ENCODE results near the gene SLC35A2.

SLC35A2 gene

GRCh38 chrX:48927123-48927522 is 15.7 kb upstream of the SLC35A2 start:
- DNase-seq = no peak

DNA sequence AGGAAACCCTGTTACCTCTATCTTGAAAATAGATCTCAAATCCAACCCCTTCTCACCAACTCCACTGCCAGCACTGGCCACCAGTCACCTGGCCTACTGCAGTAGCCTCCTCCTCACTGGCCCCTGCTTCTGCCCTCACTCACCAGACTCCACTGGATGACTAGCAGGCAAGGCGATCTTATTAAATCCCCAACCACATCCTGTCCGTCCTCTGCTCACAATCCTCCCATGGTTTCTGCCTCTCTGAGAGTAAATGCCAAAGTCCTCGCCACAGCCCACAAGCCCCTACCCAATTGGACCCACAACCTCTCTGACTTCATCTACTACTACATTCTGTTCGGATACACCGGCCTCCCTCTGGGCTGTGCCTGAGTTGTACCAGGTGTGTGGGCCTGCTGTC is 12.8 kb upstream of the SLC35A2 start:
- no peak for DNase-seq

- DNase-seq = no peak
These were observed 12.3 kb upstream of the SLC35A2 start for GRCh38 chrX:48923771-48924170.

DNA sequence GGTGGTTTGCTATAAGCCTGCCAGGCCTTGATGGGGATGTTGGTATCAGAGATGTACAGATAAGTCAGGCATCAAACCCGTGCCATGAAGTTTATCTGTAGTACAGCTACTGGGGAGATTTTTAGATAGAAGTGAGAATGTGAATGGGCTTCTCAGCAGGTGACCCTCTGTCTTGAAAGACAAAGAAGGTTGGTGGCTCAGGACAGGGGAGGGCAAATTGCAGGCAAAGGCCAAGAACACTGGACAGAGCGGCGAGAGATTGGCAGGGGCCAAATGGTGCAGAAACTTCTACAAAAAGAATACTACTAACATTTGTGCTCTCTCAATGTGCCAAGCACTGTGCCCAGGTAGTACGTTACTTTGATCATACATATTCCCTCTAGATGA is 9.3 kb upstream of the SLC35A2 start:
- DNase-seq = no peak

- DNase-seq = peak in 1 of 4 experiments; percentile 17
These were observed 8.7 kb upstream of the SLC35A2 start for GRCh38 chrX:48919947-48920717.

DNA sequence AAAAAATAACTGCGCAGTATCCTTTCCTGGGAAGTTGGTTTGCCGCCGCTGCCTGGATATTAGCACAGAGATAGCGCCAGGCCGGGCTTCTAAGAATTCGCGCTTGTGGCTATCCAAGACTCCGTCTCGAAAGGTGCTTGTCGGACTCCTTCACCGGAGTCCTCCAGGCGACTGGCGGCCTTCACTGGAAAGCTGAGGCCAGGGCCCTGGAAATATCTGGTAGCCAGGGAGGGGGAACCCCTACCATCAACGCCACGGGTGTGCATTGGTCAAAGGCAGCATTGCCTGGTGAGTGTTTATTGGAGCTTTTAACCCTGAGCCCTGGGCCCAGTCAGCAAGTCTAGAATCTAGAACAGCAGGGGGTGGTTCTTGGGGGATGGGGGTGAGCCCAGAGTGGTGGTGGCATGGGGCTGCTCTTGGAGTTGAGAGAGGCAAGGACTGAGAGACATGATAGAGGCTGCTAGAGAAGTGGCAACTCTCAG is 8.0 kb upstream of the SLC35A2 start:
- peak in 3 of 4 experiments; percentile 25 to 45 (median 40) for DNase-seq

- DNase-seq = peak; percentile 77 to 87 (median 82)
These were observed 7.3 kb upstream of the SLC35A2 start, which contains the start of gene PIM2 for GRCh38 chrX:48918643-48919340. TSS of gene PIM2 (minus strand) at chrX:48919024. CDS start at chrX:48918834, 190 bp downstream.

DNA sequence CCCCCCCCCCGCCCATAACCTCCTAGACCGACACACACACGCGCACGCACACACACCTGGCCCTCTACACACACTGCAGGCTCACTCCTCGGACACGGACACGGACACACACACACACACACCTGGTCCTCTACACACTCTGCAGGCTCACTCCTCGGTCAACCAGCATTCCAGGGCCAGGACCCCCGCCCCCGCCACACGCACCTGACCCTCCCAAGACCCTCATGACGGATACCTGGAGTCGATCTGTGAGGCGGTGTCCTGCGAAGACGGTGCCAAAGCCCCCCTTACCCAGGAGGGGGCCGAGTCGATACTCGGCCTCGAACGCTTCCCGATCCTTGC is 6.8 kb upstream of the SLC35A2 start:
- no peak for DNase-seq

DNA sequence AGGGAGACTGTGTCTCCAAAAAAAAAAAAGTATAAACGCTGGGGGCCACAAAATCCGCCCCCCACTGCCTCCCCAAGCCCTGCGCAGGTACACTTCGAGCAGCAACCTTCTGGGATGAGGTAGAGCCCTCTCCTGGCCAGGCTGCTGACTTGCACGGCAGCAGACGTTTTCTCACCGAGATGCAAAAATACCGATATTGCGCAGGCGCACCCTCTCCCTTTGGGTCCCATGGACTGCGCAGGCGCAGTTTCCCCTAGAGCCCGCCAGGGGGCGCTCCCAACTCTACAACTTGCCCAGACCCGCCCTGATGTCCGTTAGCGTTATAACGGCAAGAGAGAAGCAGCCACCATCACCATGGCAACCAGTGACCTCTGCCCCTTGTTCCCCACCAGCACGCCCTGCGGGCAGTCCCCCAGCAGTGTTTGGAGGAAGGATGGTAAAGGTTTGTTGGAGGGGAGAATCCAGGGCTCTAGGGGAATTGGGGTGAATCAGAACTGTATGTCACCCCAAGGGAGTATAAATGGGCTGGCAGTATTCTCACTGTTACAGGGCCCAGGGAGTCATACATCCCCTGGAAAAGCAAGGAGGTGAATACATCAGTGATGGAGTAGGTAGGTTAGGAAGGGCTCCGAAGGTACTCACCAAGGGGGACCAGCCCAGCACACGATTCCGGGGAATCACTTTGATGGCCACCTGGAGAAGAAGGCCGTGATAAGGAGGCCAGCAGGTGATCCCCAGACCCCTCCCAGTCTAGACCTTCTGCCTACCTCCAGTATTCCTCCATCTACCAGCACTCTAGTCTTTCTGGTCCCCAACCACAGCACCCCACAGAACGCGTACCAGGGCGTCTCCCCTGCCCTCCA is 5.9 kb upstream of the SLC35A2 start:
- peak; percentile 55 to 73 (median 70) for DNase-seq

DNA sequence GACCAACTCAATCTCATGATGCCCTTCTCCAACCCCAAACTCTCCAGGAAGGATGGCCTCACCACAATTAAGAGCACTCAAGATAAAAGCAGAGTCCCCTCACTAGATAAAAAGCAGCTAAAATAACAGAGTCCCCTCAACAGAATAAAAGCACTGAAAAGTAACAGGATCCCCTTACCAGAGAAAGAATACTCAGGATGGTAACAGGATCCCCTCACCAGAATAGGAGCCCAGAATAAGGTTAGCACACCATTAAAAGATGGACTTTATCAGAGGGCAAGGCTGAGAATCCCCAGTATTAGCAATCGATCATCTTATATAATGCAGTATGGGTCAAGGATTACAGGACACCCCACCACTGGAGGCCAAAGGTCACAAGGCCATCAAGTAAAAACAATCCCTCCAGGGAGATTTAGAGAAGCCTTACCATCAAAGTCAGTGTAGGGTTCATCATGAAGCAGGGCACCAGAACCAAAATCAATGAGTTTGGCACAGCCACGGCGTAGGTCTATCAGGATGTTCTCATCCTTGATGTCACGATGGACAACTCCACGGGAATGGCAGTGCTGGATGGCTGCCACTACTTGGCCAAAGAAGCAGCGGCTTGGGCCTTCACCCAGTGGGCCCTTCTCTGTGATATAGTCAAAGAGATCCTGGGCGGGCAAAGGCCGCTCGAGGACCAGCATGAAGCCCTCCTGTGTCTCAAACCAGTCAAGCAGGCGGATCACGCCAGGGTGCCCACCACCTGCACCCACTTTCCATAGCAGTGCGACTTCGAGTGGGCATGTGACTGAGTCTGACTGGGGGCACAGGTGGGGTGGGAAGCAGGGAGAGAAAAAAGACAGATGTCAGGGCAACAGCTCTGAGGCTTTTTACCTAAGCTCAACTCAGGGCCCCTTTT is 3.4 kb upstream of the SLC35A2 start:
- DNase-seq = no peak

DNA sequence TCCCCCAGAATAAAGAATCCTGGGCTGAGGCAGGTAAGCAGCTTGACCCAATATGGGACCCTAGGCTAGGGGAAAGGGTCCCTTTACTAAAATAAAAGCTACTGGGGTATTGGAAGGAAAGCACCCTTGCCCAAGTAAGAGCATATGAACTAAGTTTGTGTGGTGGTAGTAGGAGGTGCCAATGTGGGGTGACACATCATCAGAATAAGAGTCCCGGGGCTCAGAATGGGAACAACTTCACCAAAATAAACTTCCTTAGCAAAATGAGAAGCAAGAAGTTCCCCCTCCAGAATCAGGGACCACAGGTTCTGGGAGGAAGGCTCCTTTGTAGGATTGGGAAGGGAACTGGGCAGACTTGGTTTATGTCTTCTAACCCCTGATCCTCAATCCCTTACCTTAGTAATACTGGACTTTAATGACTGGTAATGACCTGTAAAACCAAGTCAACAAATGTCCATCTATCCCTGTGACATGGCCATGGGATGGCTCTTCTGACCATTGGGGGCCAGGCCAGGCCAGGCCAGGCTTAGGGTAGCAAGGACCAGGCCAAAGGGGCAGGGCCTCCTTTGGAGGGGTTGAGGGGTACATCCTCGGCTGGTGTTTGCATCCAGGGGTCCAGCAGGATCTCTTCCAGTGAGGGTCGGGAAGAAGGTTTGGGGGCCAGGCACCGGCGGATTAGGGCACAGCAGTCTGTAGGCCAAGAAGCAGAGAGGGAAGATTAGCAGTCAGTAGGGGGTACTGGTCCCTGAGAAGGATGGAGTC is 2.3 kb upstream of the SLC35A2 start:
- no peak for DNase-seq

- DNase-seq = no peak
These were observed 477 bp downstream of the SLC35A2 start for GRCh38 chrX:48910926-48911411.

DNA sequence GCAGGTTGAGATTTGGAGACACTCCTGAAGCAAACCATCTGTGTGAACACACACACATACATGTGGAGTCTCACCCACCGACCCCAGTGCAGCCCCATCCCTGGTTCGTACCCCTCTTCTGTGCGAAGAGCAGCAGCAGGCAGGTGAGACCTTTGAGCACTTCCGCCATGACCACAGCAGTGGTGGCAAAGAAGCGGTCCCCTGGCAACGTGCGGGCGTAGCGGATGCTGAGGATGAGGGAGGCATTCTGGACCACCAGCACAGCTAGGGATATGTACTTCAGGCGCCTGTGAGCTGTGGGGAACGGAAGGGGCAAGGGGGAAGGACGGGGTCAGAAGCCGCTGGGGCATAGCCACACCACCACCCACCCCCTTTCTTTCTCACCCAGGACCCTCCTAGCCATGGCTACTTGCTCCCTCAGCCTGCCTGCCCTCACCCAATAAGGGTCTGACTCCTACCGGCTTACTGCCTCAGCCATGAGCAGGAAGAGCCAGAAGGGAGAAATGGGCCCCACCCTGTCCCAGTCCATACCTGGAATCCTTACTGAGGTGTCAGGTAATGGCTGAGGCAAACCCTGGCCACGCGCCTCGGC is 1.6 kb downstream of the SLC35A2 start:
- no peak for DNase-seq

GRCh38 chrX:48908600-48908999 is 2.8 kb downstream of the SLC35A2 start:
- DNase-seq = no peak

GRCh38 chrX:48905090-48905790 is 6.2 kb downstream of the SLC35A2 start:
- DNase-seq = no peak

DNA sequence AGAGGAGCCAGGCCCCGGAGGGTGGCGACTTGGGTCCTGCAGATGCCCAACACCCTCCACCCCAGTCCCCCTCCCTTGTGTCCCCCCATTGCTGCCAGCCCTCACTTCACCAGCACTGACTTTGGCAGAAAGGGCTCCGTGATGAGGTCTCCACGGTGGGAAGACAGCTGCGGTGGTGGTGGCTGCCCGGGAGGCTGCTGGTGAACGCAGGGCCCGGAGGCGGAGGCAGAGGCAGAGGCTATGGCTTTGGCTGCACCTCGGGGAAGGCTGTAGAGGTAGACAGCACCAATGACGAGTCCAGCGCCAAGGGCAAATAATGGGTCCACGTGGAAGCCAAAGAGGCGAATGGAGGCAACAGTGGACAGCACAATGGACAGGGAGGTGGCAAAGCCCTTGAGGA is 6.8 kb downstream of the SLC35A2 start:
- no peak for DNase-seq

- no peak for DNase-seq
These were observed 7.3 kb downstream of the SLC35A2 start for GRCh38 chrX:48904180-48904579.

- no peak for DNase-seq
These were observed 8.2 kb downstream of the SLC35A2 start for GRCh38 chrX:48903290-48903689.

DNA sequence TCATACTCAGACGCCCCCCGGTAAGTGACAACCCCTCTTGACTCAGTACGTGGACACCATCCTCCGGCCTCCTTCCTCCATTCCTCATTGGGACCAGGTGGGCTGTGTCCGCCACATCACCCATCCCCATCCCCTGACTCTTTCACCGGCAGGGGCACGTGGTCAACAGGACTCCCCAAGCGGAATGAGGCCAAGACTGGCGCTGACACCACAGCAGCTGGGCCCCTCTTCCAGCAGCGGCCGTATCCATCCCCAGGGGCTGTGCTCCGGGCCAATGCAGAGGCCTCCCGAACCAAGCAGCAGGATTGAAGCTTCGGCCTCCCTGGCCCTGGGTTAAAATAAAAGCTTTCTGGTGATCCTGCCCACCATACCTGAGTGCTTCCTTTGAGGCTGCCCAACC is 8.7 kb downstream of the SLC35A2 start:
- no peak for DNase-seq

- DNase-seq = no peak
These were observed 9.3 kb downstream of the SLC35A2 start for GRCh38 chrX:48902135-48902534.
